ENCODE measurements around the gene CLIP4.

Gene CLIP4

GRCh38 chr2:29193681-29194080 is 78.5 kb downstream of the CLIP4 start:
- DNase-seq, result no peak

GRCh38 chr2:29195796-29196195 is 80.6 kb downstream of the CLIP4 start:
- no peak for DNase-seq

GRCh38 chr2:29196792-29197788 is 81.9 kb downstream of the CLIP4 start:
- peak; percentile 38 for DNase-seq

DNA sequence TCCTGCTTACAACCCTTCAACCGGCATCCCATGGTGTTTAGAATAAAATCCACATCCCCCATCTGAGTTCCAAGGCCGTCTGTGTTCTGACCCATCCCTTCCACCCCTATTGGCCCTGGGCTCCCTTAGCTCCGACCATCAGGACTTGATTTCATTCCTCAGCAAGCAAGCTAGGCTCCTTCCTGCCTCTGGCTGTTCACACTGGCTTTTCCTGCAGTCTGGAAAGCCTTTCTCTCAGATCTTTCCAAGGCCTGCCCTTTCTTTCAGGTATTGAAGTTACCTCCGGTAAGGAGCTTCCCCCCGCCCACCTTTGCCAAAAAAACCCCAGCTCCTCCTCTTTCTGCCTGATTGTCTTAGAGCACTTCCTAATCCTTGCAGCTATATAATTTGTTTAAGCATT is 86.8 kb downstream of the CLIP4 start:
- DNase-seq, result no peak

- DNase-seq, result no peak
Measured at GRCh38 chr2:29202819-29203495, 87.7 kb downstream of the CLIP4 start.

GRCh38 chr2:29206941-29207340 is 91.7 kb downstream of the CLIP4 start:
- no peak for DNase-seq

- no peak for DNase-seq
Measured at GRCh38 chr2:29207352-29208148, 92.3 kb downstream of the CLIP4 start.

DNA sequence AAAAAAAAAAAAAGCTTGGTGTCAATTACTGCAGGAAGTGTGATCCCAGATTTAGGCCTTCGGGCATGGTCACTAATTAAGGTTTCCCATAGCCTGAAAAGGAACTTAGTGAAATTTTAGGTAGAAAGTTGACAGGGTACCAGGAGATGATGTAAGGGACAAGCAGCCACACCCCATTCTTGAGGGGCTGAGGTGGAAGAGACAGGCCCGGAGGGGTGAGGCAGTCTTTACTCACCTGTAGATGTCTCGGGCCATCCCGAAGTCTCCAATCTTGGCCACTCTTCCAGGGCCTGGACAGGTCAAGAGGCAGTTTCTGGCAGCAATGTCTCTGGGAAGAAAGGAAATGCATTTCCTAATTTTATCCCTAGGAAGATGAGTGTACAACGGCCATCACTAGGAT is 94.3 kb downstream of the CLIP4 start:
- DNase-seq, result no peak

DNA sequence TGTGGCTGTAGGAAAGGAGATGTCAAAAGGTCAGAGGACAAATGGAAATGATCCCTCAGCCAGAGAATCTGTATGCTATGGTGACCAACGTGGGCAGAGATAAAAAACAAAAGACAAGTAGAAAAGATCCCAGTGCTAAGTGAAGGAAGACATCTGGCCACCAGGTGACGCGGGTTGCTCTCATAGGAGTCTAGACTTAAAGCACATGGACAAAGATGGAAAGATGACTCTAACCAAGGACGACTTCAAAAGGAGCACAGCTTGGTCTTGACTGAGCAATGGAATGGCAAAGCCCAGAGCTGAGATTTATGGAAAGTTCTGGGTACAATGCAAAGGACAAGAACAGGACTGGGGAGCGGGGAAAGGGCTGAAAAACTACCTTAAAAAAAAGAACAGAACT is 96.8 kb downstream of the CLIP4 start:
- no peak for DNase-seq

DNA sequence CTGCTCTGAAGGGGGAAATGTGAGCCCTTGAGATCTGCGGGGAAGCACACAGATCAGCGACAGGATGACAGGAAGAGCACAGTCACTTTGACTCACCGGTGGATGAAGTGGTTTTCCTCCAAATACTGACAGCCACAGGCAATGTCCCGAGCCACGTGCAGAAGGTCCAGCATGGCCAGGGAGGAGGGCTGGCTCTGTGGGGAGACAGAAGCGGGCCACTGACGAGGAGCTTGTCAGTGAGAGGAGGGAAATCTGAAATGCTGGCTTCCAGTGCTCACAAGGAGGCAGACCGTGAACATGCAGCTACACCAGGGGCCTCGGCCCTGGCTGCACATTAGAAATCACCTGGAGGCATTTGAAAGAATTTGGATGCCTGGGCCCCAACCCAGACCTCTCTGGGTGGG is 98.7 kb downstream of the CLIP4 start:
- no peak for DNase-seq

DNA sequence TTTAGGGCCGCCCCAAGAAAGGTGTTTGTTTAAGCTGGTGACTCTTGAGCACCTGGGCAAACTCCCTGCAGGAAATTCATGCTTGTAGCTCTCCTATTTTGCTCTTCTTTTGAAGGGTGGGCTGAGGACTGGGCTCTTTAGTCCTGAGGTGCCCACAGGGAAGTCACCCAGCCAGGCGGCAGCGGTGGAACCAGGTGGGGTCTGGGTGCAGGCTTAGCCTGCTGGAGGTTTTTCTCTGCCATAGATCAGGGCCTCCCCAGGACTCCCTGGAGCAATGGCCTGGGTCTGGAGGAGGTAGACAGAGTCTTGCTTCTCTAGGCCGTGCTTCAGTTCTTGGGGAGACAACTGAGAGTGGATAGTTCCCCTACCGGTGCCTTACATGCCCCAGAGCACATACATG is 99.9 kb downstream of the CLIP4 start:
- DNase-seq, result no peak

GRCh38 chr2:29215739-29216608 is 100.8 kb downstream of the CLIP4 start:
- no peak for DNase-seq

DNA sequence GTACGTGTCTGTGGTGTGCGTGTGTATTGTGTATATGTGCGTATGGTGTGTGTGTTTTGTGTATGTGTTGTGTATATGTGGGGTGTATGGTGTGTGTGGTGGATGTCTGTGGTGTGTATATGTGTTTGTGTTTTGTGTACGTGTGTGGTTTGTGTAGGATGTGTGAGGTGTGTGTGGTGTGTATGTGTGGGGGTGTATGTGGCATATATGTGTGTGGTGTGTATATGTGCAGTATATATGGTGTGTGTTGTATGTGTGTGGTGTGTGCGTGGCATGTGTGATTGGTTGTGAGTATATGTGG is 101.3 kb downstream of the CLIP4 start:
- DNase-seq, result no peak

DNA sequence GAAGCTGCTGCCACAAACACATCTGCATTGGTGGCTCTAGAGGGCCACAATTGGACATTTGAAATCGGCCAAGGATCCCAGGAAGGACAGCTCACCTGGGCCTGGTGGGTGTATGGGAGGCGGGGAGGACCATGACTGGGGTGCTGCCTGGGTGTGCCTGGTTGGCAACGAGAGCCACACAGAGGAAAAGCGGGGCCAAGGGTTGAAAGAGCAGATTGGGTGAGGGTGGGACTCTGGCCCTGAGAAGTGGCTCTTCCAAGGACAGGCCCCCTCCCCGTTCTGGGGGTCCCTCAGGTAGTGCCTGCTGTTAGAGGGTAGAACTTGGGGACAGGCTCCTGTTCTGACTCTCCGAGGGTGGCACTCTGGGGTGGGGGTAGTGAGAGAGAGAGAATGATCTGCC is 102.9 kb downstream of the CLIP4 start:
- DNase-seq, result no peak

DNA sequence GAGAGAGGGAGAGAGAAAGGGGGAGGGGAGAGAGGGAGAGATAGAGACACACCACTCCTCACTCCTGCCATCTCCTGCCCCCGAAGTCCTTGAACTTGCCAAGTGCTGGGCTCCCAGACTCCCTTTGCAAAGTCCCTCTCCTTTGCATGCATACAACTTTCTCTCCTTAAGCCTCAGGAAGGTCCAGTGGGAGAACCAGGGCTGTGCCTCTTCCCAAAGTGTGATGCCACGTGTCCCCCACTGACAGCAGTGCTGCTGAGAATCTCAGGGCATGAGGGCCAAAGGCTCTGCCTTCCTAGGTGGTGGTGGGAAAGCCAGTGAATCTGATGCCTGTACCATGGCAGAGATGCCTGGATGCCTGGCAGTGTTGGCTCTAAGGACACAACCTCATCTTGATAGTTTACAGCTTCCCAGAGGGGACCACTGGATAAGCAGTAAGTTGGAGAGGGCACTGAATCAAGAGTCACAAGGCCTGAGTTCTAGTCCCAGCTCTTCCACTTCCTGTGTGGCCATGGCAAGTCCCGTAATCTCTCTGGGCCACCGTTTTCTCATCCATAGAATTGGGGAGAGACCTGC is 103.4 kb downstream of the CLIP4 start:
- no peak for DNase-seq

- DNase-seq, result no peak
Measured at GRCh38 chr2:29219374-29219773, 104.2 kb downstream of the CLIP4 start.

DNA sequence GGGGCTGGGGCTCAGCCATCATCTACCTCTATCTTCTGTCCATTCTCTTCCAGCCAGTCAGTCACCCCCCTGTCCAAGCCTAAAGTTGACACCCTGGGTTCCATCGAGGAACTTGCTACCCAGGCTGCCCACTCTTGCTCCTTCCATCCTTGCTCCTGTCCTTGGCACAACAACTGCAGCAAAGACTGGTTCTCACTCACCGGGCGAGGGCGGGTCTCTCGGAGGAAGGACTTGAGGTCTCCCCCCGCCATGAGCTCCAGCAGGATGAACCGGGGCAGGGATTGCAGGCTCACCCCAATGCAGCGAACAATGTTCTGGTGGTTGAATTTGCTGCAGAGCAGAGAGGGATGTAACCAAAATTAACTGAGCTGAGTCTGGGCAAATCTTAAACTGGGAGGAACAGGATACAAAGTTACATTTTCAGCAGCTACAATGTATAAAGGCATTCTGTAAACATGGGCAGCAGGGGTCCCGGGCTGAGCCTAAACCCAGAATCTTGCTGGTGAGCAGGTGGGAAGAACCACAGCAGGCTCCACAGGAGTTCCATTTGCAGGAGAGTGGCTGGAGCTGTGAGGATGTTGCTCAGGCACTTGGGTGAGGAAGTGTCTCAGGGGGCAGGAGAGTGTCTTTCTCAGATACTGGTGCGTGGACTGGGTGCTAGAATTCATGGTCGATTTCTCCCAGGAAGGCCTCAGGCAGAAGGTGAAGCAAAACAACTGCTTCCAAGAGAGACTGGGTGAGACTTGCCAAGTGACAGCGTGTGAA is 105.5 kb downstream of the CLIP4 start:
- no peak for DNase-seq

GRCh38 chr2:29222381-29223179 is 107.4 kb downstream of the CLIP4 start:
- no peak for DNase-seq

DNA sequence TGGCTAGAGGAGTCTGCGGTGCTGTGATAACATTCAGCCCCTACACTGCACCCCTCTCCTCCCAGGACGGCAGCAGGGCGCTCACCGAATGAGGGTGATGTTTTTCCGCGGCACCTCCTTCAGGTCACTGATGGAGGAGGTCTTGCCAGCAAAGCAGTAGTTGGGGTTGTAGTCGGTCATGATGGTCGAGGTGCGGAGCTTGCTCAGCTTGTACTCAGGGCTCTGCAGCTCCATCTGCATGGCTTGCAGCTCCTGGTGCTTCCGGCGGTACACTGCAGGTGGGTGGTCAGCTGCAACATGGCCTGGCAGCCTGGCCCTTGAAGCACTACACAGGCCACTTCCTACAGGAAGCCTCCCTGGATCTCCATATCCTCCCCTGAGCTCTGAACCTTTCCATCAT is 108.0 kb downstream of the CLIP4 start:
- no peak for DNase-seq
